Right hindlimb (tissue), 1 donor: ENCODE results near the gene STXBP6.

Experiments used
- DNase-seq: peaks from one replicate; pipeline ENCODE4 v3.0.0-alpha.2; 2018

Gene STXBP6

DNA sequence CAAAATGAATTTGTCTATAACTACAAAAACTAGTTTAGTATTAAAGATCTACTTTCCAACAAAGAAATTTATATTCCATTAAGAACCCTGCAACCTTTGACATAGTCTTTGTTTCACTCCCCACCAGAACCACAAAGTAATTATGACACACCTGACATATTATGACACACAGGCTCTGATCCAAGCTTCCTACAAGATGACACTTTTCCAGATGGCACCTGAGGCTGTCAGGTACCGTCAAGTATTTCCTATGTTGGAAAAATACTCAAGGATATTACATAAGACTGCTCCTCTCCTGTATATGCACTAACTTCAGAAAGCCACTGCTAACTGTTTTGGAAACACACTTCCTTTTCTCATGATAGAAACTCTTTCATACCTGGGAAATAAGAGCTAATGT lies 38.9 kb downstream of the STXBP6 start:
- no peak for DNase-seq

DNA sequence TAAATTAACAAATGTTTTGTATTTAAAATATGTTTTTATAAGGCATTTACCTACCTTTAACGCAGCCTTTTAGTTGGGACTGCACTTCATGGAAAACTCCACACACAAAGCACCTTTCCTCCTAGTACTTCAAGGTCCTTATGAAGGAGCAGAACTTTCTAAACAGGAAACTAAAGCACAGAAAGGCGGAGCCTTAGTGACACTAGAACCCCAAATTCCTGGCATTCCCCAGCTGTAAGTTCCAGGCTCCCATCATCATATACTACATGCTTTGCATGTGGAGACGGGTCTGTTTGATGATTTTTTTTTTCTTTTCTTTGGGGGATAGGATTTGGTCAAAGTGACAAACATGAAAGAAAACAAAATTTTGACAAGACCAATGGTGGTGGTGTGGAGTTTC lies 39.5 kb downstream of the STXBP6 start:
- no peak for DNase-seq

DNA sequence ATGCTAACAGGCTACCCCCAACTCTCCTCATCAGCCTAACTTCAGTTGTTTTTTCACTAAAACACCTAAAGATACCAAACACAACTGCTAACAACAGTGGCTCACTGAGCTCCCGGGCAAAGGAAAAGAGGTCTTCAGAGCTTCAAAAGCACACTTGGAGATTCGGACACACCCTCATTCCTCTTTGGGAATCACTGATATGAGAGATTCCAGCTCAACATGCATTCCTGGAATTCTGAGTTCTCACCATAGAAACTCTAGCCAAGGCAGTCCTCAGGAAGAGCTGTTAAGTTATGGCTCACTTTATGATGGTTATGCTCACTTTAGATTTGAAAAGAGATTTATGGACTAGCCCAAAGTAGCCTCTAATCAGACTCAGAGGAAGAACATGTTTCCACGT lies 40.1 kb downstream of the STXBP6 start:
- DNase-seq: no peak

DNA sequence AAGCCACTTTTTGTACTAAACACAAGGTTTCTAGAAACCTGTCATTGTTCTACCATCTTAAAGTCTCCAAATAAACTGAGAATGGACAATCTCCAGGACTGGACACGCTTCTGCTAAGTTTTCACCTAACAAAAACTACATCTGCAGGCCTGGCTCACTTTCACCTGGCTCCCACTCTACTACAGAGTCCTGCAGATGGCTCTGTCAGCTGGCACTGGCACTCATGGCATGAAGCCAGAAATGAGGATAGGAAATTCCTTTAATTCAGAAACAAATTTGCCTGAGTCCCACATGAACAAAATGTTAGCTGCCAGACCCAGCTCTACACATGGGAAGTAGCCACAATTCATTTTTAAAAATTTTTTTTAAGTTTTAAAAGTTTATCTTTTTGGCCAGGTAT lies 42.1 kb downstream of the STXBP6 start:
- DNase-seq: peak; percentile 49

DNA sequence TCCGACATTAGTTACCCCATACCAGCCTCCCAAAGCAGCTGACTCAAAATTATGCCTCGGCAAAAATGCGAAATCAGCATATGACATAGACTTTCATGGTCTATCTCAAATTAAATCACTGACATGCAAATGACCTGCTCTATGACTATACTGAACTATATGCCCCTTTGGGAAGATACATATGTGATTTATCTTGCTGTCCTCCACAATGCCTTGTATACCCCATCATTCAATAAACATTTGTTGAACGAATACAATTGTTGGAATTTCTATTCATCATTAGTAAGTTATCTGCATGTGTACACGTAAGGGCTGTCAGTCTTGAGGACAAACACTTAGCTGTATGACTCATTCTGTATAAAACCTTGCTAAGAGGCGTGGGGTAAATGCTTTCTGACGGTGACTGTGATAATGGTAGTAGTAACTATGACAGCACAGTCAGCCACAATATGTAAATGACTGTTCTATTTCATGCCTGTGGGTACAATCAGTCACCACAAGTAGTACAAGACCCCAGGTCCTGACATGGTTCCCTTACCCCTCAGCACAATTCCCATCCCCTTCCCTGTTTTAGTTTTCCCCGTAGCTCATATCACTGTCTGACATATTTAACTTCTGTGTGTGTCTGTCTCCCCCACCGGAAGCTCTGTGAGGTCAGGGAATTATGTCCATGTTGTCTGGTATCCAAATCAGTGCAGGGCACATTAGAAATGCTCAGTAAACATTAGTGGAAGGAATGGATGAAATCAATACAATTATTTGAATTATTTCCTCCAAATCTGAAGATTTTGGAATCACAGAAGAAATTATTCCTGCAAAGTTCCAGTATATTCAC lies 42.8 kb downstream of the STXBP6 start:
- no peak for DNase-seq

DNA sequence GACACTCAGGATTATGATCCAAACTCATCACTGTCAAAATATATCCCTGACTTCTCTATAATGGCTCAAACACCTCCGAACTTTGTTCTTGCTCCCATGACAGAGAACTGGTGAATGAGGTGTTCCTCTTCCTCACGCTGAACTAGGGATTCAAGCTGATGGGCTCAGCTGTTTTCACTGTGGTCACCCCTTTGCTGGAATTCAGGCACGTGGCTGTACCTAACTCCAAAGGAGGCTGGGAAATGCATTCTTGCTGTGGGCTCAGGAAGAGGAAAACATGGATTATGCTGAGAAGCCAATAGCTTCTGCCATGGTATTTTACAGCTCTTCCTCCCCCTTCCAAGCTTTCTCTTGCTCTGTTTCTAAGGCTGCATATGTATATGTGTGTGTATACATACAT lies 43.9 kb downstream of the STXBP6 start:
- DNase-seq: no peak

DNA sequence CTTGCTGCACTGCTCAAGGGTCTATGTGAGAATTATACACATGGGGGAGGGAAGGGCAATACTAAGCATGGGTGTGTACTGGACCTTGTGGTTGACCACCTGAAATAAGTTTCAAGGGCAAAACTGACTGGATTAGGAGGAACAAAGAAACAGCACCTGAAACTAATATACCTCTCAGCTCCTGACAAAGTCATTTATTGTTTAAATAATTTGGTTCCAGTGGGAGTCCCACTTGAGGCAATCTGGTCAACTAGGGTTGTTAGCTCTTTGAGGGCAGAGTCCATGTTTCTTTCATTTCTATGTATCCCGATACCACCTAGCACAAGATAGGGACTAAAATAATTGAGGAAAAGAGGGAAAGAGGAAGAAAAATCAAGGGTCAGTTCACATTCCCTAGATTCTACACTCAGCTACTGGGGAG lies 45.5 kb downstream of the STXBP6 start:
- DNase-seq: no peak

DNA sequence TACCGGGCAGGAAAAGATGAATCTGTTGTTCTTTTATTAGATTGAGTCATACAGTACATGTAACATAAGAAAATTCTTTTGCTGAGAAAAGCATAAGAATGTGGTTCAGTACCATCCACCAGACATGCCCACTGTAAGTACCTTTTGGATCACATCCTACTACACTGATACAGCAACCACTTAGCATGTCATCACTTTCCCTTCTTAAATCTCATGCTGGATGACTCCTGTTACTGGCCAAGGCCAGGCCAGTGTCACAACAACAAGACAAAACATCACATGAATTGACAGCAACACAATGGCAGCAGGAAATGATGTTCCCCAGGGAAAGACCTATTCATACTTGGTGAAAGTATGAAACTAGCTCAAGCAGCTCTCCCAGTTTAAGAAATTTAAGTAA lies 46.4 kb downstream of the STXBP6 start:
- DNase-seq: no peak

DNA sequence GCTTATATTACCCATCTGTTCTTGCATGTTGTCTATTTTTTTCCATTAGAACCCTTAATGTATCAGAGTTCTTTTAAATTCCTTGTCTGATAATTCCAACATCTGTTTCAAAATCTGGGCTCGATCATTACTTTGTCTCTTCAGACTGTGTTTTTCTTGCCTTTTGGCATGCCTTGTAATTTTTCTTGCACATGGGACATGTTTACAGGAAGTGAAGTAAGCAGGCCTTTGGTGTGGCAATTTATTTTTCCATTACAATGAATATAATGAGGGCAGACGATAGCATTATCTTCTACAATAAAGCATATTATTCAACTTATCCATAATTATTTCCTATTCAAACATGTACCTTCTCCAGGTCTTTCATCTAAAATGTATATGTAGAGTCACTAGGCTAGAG lies 48.3 kb downstream of the STXBP6 start:
- no peak for DNase-seq

DNA sequence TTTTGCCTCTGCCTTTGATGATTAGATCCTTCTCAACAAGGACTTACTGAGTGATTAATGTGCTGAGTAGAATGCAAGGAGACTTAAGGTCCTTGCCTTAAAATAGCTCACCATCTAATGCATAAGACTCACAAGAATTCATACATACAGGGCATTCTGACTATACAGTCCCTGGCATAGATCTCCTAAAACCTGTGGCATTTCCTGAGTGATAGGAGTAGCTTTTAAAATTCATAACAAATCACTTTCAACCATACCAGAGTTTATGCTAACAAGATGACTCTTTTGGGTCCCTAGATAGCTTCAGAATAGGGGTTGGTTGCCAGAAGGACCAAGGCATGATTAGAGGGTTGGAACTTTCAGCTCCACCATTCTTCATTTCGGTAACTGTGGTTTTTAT lies 48.8 kb downstream of the STXBP6 start:
- DNase-seq: no peak

DNA sequence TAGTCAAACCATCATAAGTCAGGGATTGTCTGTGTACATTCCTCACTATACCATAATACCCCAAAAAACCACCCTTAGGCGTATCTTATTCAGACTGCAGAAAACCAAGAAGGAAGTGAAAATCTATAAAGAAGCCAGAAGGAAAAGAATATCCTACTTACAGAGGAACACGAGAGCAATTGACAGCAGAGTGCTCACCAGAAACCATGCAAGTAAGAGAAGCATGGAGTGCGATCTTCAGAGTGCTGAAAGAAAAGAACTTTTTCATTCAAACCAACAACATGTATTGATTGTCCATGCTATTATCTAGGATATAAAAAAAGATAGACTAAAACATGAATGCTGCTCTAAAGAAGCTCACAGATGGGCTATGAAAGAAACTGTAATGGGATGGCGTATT lies 50.8 kb downstream of the STXBP6 start:
- no peak for DNase-seq

DNA sequence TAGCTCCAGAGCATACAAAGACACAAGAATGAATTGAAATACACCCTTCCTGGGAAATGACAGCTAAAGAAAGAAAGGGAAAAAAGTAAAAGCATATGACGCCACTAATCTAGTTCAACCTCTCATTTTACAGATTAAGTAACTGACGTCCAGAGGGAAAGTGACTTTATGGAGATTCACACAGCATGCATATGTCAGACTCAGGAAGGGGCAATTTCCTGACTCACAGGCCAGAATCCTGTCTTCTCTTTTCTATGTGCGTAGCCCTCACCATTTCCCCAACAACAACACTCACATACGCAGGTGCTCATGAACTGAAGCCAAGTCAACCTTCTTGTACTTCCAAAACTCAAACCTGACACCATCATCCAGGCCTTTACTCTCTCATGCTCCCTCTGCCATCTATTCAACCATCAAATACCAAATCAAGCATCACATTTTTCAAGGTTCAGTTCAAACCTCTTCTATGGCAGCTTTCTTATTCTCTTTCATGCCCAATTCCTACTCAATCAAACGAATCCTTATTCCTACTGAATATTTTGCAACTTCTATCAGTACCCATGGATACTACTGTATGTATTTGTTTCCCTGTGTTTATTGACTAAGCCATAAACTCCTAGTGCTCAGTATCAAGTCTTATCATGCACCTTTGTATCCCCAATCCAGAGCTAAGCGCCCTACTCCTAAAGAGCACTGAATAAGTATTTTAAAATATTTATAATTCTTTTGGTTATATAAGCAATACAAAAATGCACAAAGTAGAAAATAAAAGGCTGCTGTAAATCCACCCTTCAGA lies 52.8 kb downstream of the STXBP6 start:
- DNase-seq: no peak

DNA sequence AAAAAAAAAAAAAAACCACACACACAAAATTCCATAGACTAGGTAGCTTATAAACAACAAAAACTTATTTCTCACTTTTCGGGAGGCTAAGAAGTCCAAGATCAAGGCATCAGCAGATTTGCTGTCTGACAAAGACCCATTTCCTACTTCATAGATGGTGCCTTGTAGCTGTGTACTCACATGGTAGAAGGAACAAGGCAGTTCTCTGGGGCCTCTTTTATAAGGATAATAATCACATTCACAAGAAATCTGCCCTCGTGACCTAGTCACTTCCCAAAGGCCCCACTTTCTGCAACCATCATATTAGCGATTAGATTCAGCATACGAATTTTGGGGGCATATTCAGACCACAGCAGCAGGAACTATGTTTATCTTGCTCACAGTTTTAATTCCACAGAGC lies 54.9 kb downstream of the STXBP6 start:
- no peak for DNase-seq

DNA sequence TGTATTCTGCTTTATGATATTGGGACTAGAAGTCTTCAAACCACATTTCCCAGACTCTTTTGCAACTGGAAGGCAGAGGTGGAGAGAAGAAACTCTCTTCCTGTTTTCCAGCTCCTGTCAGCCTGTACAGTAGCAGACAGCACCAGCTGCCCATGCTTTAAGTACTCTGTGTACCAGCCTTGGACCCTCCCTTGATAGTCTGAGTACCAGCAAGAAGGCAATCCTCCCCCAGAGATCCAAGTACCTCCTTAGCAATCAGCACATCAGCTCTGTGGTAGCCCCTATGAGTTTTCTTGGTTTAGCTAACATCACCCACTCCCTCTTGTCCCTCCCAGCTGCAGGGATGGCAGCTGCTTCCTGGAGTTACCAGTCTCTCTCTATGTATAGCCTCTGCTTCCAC lies 56.3 kb downstream of the STXBP6 start:
- no peak for DNase-seq

DNA sequence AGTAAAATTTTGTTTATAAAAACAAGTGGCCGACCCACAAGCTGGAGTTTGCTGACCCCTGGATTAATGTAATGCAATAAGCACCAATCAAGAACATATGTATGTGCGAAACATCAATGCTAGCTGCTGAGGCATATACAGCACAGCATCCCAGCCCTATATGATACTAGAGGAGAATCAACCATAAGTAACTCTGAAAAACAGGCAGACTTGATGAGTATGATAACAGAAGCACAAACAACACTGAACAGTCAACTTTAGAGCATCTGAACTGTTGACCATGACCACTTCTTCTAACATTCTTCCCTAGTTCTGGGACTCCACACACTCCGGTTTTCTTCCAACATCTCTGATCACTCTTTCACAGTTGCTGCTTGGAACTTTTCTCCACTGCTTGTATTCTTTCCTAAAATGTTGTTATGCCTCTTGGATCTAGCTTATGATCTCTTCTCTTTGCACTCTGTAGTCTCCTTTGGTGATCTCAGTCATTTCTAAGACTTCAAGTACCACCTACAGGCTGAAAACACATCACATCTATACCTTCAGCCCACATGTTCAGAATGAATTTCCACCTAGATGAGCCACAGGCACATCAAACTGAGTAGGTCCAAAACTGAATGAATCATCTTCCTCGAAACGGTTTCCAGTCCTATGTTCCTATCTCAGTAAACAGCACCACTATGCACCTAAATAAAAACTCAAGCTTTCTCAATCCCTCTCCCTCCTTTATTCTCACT lies 57.2 kb downstream of the STXBP6 start:
- no peak for DNase-seq

DNA sequence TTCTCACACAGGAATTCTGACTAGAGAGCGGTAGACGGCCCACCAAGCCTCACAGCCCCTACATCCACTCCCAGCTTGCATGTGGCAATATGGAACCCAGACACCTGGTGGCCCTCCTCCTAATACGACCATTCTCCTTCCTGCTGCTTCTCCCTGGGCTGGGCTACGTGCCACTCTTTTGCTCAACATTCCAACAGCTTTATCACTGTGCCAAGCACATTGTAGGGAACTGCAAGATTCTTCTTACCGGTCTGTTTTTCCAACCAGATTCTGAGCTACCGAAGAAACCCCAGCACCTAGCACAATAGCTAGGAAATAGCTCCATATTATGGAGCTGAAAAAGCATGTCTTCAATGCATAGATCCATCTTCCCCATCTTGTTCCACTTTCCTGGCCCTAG lies 58.1 kb downstream of the STXBP6 start:
- no peak for DNase-seq

DNA sequence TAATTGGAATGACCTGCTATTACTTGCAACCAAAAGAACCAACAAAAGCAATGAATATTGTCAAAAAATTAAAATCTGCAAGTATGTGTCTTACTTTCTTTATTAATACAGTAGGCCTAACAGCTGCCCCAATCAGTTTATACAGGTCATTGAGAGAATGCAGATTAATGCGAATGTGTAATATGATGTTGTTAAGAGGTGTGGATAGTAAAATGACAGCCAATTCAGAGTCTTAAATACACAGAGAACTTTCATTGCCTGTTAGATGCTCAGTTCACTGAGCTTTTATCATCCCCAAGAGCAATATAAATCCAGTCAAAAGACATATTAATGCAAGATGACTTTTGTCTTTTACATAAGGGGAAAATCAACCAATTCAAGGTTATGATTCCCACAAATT lies 58.7 kb downstream of the STXBP6 start:
- no peak for DNase-seq

DNA sequence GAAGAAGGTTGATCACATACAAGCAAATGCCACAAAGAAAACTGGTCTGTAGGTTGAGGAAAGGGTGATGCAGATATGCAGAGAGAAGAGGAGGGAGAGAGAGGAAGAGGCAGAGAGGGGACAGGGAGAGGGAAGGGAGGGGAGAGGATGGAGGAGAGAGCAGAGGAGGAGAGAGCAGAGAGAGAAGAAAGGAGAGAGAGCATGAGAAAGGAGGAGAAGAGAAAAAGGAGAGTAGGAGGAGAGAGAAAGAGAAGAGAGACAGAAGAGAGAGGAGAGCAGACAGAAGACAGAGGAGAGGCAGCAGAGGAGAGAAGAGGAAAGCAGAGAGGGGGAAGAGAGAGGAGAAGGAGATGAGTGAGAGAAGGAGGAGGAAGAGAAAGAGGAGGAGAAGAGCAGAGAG lies 59.2 kb downstream of the STXBP6 start:
- DNase-seq: no peak

DNA sequence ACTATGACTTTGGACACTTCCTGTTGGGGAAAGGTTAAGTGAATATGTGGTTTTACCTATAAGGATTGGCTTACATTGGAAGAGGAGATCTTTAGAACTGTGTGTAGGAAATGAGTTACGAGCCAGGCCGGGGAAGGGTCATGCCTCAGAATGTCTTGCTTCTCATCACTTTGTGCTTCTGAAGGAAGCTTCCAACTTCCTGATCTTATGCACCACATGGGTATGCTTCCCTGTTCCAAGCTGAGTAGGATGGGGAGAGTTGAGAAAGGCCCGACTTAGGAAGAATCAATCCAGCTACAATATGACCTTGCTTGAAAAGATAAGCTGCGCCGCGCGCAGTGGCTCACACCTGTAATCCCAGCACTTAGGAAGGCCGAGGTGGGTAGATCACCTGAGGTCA lies 59.9 kb downstream of the STXBP6 start:
- DNase-seq: no peak

DNA sequence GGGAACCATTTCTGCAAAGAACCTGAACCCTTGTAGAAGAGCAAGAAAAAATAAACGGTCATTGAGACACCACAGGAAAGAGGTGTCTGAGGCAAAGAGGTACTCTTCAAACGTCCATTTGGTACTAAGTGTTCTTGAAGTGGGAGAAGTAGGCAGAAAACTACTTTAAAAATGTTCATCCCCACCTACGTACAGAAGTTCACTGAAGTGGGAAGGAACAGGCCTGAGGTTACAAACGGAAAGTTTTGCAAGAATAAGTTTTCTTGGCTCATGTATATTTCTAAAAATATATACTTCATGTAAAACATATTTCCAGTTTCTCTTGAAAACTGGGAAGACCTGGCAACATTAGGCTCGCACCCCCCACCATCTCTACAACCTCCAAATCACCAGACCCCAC lies 61.2 kb downstream of the STXBP6 start:
- no peak for DNase-seq

DNA sequence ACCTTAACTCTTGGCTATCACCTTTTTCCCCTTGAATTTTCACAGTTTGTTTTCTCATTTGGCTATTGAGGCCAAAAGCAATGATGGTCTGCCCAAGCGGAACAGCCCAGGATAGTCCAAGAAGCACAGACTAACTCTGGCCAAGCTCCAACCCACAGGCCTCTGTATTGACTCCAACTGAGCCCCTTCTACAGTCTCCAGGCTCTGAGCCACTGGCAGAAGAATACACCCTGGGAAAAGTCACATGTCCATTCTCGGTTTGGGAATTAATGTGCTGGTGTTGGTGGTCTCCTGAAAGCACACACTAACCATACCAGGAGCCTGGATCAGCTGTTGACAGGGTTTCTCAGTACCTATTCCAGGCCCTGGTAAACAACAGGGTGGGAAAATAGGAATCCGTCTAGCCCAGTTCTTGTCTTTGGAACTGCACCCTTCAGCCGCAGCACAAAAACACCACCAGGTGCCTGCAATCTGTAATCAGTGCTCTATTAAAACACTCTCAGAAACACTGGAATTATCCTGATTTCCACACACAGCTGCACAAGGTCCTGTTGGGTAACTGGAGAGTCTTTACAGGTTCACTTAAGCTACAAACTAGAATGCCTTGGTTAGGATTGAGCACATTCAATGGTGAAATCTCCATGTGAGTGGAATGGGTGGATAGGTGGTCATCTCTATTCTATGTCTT lies 63.6 kb downstream of the STXBP6 start:
- DNase-seq: peak; percentile 57

DNA sequence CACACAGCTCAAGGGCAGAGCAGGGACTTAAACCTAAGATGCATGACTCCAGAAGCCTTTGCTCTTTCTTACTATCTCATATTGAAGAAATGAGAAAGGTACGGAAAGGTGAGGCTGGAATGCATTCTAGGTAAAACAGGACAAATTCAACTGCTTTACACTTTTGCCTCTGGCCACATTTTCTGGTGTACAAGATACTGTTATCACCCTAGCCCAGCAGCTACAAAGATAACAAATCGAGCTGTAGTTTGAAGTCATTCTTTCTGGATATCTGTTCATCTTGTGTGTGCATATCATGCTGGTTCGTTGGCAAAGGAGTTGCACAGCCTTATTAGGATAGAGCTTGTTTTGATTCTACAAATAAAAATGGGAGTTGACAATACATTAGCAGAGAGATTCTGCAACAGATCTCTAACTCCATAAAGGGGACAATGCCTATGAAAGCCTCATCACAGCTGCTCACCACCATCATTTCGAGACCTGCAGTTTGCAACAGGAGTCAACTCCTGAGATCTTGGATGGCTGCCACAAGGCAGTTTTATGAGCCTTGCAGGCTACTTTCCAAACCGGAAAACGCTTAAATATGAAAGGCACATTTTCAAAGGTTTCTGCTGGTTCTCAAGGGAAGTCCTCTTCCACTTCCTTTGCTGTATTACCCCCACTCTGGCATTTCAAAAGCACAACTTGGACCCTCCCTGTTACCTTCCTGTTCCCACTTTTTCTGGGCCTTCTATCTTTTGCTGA lies 64.9 kb downstream of the STXBP6 start:
- peak; percentile 60 for DNase-seq
